NOMO-1 treated with DMSO at 0.1 percent for 48 hours (cell line): ENCODE measurements around the gene RPTOR.

Experiments used
- DNase-seq: peaks from one replicate; lab custom pipeline; 2025; ENCODE audit not compliant: unreplicated experiment; lab: John Stamatoyannopoulos, UW

Gene RPTOR

DNA sequence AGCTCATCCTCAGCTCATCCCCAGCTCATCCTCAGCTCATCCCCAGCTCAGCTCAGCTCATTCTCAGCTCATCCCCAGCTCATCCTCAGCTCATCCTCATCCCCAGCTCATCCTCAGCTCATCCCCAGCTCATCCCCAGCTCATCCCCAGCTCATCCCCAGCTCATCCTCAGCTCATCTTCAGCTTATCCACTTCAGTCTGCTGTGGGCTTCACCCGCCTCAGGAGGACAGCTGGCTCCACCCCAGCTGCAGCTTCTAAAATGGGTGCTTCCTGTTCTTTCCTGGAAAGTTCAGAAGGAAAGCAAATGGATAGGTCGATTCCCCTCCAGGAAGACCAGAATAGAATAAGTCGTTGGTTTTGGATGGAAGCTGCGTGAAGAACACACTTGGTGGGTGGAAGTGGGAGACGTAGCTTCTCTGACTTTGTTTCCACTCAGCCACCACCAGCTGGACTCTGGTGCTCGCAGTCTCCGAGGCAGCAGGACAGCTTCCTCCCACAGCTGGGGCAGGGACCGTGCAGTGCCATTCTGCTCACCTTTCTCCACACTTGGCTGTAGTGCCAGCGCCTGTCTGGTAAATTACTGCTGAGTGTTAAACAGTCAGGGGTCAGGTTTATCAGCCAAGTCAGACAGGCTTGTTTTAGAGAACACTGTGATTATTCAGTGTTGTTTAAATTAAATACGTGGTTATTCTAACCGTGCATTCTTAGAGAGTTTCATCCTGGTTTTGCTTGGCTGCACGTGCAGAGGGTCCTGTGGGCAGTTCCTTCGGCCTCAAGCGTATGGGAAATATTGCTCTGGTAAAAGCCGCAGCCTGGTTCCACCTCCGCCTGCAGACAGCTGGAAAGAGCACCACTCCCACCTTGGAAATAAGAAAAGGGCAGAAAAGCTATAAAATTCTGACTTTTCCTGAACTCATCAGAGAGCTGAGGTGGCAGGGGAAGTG lies 386.0 kb downstream of the RPTOR start:
- DNase-seq, result no peak

DNA sequence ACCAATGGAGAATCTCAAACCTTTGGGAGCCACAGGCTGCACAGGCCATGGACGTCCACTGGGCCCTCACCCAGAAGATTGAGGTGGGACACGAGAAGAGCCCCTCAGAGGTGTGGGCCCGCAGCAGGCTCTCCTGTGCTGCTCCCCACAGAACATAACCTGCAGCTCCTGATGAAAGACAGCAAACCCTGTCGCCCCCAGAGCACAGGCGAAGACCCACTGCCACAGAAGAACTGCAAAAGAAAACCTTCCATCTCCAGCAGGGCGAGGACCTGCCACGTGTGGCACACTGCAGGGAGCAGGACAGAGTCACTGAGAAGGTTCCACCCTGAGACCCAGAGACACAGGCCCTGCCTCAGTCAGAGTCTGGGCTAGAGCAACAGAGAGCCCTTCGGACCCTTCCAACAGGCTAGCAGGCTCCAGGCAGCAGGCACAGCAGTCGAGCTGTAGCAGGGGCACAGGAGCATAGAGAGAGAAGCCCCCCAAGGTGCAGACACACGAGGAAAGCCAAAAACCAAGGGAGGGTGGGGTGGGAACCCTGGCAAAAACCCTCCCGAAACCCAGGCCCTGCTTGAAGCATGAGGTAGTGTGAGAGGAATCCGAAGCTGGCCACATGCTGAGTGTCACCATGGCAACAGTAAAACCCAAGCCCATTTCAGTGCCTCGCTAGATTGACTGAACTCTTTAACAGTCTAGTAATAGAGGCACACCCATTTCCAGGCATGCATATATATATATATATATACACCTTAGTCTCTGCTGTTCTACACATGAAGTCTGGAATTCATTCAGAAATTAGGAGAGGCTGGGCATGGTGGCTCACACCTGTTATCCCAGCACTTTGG lies 387.0 kb downstream of the RPTOR start:
- DNase-seq, result no peak

DNA sequence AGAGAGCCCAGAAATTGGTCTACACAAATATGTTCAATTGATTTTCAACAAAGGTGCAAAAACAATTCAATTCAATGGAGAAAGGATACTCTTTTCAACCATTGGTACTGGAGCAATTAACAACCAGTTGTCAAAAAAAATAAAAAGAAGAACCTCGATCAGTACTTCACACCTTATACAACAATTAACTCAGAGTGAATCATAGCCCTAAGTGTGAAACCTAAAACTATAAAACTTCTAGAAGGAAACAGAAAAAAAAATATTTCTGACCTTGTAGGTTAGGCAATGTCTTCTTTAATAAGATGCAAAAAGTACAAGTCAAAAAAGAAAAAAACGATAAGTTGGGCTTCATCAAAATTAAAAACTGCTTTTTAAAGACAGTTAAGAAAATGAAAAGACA lies 390.9 kb downstream of the RPTOR start:
- peak; percentile 3 for DNase-seq

DNA sequence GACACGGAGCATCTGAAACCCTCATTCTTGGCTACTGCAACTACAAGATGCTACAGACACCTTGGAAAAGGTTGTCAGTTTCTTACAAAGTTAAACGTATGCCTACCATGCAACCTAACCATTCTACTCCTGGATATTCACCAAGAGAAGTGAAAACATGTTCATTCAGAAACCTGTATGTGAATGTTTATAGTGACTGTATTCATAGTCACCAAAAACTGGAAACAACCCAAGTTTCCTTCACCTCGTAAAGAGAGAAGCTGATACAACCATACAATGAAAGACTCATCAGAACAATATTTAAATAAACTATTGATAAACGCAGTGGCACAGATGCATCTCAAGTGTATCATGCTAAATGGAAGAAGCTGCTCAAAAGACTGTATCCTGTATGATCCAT lies 391.6 kb downstream of the RPTOR start:
- DNase-seq, result no peak

- DNase-seq, result no peak
These were observed 392.1 kb downstream of the RPTOR start for GRCh38 chr17:80936723-80937122.

DNA sequence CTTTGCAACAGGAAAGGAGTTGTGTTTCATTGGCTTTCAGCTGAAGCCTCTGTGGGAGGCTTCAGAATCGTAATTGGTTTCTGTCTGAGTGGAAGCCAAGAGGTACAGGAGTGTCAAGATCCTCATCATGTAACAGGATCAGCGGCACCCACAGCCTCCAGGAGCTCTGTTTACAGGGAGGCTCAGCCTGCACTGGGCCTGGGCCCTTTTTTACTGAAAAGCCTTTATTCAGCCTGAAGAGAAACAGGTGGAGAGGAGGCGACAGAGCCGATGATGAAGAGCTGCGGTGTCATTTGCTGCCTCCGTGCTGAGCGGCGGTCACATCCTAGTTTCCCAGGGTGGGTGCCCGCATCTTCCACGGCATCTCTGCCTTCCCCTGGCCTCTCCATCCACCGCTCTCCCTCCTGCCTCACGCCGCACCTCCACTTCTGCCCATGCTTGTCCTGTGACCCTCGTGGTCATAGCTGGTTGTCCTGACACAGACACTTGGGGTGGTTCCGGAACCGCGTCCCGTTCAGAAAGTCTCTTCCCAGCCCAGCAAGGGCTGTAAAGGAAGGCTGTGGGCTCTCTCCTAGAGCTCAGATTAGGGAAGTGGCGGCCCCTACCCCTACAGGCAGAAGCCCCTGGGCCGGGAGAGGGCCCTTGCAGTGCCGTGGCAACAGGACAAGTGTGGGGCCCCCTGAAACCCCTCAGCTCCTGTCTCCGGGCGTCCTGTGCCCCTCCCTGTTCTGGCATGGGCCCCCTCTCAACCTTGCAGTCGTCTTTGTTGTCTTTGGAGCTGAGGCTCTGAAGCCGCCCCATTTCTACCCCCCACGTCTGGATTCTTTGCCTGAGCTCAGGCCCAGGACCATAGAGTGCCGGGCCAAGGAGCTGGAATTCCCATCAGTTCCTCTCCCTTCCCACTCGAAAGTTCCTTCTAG lies 393.1 kb downstream of the RPTOR start:
- no peak for DNase-seq

GRCh38 chr17:80938556-80938955 lies 393.9 kb downstream of the RPTOR start:
- DNase-seq, result peak; percentile 84

GRCh38 chr17:80939151-80940145 lies 394.8 kb downstream of the RPTOR start:
- no peak for DNase-seq

GRCh38 chr17:80940171-80941123 lies 395.8 kb downstream of the RPTOR start:
- peak; percentile 63 for DNase-seq

DNA sequence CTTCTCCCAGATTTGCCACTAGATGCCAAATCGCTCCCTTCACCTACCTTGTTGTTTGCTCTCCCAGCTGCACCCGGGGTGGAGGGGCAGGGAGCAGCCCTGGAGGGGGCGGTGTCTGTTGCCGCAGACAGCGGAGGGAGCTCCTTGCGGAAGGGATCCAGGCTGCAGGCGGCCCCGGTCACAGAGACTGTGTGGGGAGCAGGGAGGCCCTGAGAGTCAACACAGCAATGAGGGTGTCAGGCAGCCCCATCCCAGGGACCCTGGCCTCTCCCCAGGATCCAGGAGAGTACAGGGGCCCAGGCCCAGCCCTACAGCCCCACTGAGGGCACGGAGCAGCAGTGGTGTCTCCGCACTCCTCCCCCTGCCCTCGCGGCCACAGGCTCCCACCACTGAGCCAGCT lies 396.5 kb downstream of the RPTOR start:
- DNase-seq, result no peak

GRCh38 chr17:80941743-80942422 lies 397.2 kb downstream of the RPTOR start:
- no peak for DNase-seq

GRCh38 chr17:80942423-80943345 lies 398.0 kb downstream of the RPTOR start:
- no peak for DNase-seq

DNA sequence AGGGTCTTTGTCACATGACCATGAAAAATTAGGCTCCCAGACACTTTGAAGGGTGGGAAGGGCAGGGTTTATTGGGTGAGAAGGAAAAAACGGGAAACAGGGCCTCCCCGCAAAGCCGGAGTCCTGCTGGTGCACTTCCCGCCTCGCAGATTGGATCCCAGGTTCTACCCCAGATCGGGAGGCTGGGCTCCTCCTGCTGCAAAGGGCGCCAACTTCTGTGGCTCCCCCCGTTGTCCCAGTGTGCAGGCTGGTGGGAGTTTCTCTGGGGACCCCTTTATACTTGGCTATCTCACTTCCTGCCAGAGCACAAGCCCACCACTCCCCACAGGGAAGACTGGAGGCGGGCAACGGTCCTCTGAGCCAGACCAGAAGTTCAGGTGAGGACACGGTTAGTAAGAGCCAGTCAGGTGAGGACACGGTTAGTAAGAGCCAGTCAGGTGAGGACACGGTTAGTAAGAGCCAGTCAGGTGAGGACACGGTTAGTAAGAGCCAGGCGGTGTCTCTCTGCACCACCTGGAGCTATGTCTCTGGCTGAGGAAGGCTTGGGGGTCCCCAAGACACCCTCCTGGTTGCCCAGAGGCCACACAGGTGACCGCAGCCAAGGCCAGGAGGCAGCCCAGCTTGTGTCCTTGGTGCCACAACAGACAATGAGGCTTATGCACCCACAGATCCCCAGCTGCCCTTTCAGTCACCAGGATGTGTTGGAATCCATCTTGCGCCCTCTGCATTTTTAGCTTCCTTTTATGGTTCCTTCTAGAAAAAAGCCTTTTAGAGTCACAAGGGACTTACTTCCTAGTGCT lies 398.9 kb downstream of the RPTOR start:
- DNase-seq, result no peak

GRCh38 chr17:80944326-80944725 lies 399.7 kb downstream of the RPTOR start:
- no peak for DNase-seq

DNA sequence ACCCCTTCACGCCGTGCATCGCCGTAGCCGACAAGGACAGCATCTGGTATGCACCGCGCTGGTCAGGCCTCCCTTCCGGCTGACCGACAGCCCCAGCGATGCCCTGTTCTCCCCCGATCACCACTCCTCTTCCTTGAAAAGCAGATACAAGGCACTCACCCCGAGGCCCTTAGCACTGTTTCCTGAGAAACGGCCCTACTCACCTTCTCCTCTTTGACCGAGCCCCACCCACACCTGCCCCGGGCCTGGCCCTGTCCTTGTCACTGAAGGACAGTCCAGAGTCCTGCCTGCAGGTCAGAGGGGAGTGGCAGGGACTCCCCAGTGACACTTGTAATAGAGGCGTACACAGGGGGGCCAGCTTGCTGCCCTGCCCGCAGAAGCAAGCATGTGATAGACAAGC lies 401.1 kb downstream of the RPTOR start:
- no peak for DNase-seq

- no peak for DNase-seq
These were observed 401.8 kb downstream of the RPTOR start for GRCh38 chr17:80946449-80946848.
